Measurements from ENCODE around the gene SETD4.

SETD4 gene

GRCh38 chr21:36039861-36040260 lies 20.5 kb downstream of the SETD4 start:
- Histone ChIP-seq H2AFZ (ENCODE audit: low read length) (no peak overlapping the region), H3K27ac (ENCODE audit: low read length) (no peak overlapping the region), H3K79me2 (ENCODE audit: low read length) (no peaks in the 10 kb centered on the region), H3K9me3 (replicated peaks; ENCODE audit: insufficient read depth, low read length) (no peaks in the 10 kb centered on the region), H3K4me1 (ENCODE audit: low read length) (peaks cover 16% of the 10 kb centered on the region), H3K27me3 (replicated peaks; ENCODE audit: insufficient read depth, low read length) (no peaks in the 10 kb centered on the region), H3F3A (ENCODE audit: insufficient read depth, low read length) (peaks cover 7% of the 10 kb centered on the region; the same call in 1 of the 2 replicates), H3K4me3 (ENCODE audit: low read length) (no peak overlapping the region), H3K9me2 (replicated peaks; ENCODE audit: insufficient read depth, low read length) (no peaks in the 10 kb centered on the region), H3K9ac (ENCODE audit: low read length) (no peak overlapping the region), H3K4me2 (ENCODE audit: low read depth, low read length) (no peak overlapping the region), H4K20me1 (ENCODE audit: insufficient read depth, low read length) (no peaks in the 10 kb centered on the region), H3K36me3 (replicated peaks; ENCODE audit: insufficient read depth, low read length) (peaks cover 2% of the 10 kb centered on the region; the same call in 1 of the 2 replicates)
- TF ChIP-seq EZH2 (optimal IDR thresholded peaks at IDR 0.05; ENCODE audit: low read depth, low read length) (no peak), EZH2phosphoT487 (IDR thresholded peaks at IDR 0.05; ENCODE audit: low read length) (no peak)
- TF ChIP-seq, protein P1, sequence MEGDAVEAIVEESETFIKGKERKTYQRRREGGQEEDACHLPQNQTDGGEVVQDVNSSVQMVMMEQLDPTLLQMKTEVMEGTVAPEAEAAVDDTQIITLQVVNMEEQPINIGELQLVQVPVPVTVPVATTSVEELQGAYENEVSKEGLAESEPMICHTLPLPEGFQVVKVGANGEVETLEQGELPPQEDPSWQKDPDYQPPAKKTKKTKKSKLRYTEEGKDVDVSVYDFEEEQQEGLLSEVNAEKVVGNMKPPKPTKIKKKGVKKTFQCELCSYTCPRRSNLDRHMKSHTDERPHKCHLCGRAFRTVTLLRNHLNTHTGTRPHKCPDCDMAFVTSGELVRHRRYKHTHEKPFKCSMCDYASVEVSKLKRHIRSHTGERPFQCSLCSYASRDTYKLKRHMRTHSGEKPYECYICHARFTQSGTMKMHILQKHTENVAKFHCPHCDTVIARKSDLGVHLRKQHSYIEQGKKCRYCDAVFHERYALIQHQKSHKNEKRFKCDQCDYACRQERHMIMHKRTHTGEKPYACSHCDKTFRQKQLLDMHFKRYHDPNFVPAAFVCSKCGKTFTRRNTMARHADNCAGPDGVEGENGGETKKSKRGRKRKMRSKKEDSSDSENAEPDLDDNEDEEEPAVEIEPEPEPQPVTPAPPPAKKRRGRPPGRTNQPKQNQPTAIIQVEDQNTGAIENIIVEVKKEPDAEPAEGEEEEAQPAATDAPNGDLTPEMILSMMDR (IDR thresholded peaks at IDR 0.05; ENCODE audit: low read length): no peak
- no peak for DNase-seq

- Histone ChIP-seq H3F3A (ENCODE audit: insufficient read depth, low read length) (peaks cover 7% of the 10 kb centered on the region; the same call in 1 of the 2 replicates), H4K20me1 (ENCODE audit: insufficient read depth, low read length) (no peaks in the 10 kb centered on the region), H3K9me3 (replicated peaks; ENCODE audit: insufficient read depth, low read length) (no peaks in the 10 kb centered on the region), H2AFZ (ENCODE audit: low read length) (no peak overlapping the region), H3K9ac (ENCODE audit: low read length) (no peak overlapping the region), H3K9me2 (replicated peaks; ENCODE audit: insufficient read depth, low read length) (no peaks in the 10 kb centered on the region), H3K36me3 (replicated peaks; ENCODE audit: insufficient read depth, low read length) (no peaks in the 10 kb centered on the region), H3K27me3 (replicated peaks; ENCODE audit: insufficient read depth, low read length) (no peaks in the 10 kb centered on the region), H3K27ac (ENCODE audit: low read length) (peak overlapping the region; percentile 44; the same call in 1 of the 2 replicates), H3K4me1 (ENCODE audit: low read length) (peaks cover 16% of the 10 kb centered on the region), H3K79me2 (ENCODE audit: low read length) (no peaks in the 10 kb centered on the region), H3K4me2 (ENCODE audit: low read depth, low read length) (peak overlapping the region; percentile 17), H3K4me3 (ENCODE audit: low read length) (no peak overlapping the region)
- peak; percentile 58 for DNase-seq
- TF ChIP-seq EZH2phosphoT487 (IDR thresholded peaks at IDR 0.05; ENCODE audit: low read length) (no peak), EZH2 (optimal IDR thresholded peaks at IDR 0.05; ENCODE audit: low read depth, low read length) (no peak)
- TF ChIP-seq, protein P1 (IDR thresholded peaks at IDR 0.05; ENCODE audit: low read length): no peak
Measured at GRCh38 chr21:36038701-36039497, 21.4 kb downstream of the SETD4 start.

- Histone ChIP-seq H3K4me1 (ENCODE audit: low read length) (peaks cover 16% of the 10 kb centered on the region), H3K9ac (ENCODE audit: low read length) (no peak overlapping the region), H3K9me3 (replicated peaks; ENCODE audit: insufficient read depth, low read length) (no peaks in the 10 kb centered on the region), H3K27ac (ENCODE audit: low read length) (no peak overlapping the region), H2AFZ (ENCODE audit: low read length) (no peak overlapping the region), H4K20me1 (ENCODE audit: insufficient read depth, low read length) (no peaks in the 10 kb centered on the region), H3F3A (ENCODE audit: insufficient read depth, low read length) (peaks cover 7% of the 10 kb centered on the region; the same call in 1 of the 2 replicates), H3K4me2 (ENCODE audit: low read depth, low read length) (no peak overlapping the region), H3K36me3 (replicated peaks; ENCODE audit: insufficient read depth, low read length) (no peaks in the 10 kb centered on the region), H3K27me3 (replicated peaks; ENCODE audit: insufficient read depth, low read length) (no peaks in the 10 kb centered on the region), H3K79me2 (ENCODE audit: low read length) (no peaks in the 10 kb centered on the region), H3K4me3 (ENCODE audit: low read length) (no peak overlapping the region), H3K9me2 (replicated peaks; ENCODE audit: insufficient read depth, low read length) (no peaks in the 10 kb centered on the region)
- TF ChIP-seq EZH2phosphoT487 (IDR thresholded peaks at IDR 0.05; ENCODE audit: low read length) (no peak), EZH2 (optimal IDR thresholded peaks at IDR 0.05; ENCODE audit: low read depth, low read length) (no peak)
- TF ChIP-seq, protein P1 (IDR thresholded peaks at IDR 0.05; ENCODE audit: low read length): no peak
- no peak for DNase-seq
Measured at GRCh38 chr21:36035381-36035791, 24.9 kb downstream of the SETD4 start.
